ENCODE measurements around the gene USF2.

DNA sequence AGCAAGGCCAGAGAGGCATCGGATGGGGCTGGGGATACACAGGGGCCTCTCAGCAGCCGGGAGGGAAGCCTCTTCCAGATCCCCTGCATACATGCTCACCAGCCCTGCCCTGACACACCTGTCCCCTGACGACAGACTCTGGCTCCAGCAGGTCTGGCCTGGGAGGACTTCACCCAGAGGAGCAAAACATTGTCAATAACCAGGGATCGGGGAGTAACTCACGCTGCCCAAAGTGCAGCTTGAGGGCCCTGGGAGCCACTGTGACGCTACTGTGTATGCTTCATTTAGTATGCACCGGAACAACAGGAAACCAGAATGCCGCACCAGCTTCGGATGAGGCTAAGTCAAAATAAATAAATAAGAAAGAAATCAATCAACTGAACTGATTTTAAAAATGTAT lies 47.8 kb downstream of the USF2 start:
- TF ChIP-seq, protein P1, sequence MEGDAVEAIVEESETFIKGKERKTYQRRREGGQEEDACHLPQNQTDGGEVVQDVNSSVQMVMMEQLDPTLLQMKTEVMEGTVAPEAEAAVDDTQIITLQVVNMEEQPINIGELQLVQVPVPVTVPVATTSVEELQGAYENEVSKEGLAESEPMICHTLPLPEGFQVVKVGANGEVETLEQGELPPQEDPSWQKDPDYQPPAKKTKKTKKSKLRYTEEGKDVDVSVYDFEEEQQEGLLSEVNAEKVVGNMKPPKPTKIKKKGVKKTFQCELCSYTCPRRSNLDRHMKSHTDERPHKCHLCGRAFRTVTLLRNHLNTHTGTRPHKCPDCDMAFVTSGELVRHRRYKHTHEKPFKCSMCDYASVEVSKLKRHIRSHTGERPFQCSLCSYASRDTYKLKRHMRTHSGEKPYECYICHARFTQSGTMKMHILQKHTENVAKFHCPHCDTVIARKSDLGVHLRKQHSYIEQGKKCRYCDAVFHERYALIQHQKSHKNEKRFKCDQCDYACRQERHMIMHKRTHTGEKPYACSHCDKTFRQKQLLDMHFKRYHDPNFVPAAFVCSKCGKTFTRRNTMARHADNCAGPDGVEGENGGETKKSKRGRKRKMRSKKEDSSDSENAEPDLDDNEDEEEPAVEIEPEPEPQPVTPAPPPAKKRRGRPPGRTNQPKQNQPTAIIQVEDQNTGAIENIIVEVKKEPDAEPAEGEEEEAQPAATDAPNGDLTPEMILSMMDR (IDR thresholded peaks at IDR 0.05 in 4 of 5, conservative IDR thresholded peaks at IDR 0.05 in 1 of 5) = no peak
- TF ChIP-seq POLR2A (IDR thresholded peaks at IDR 0.05) = no peak

All from gastrocnemius medialis (tissue), 4 donors.